ENCODE data around the gene LCN1. TPM values are rescaled to one million over a fixed set of nuclear protein-coding genes. Genes with fewer than 3 reads are reported as not detected.

Gene LCN1
- total RNA-seq, 1 donor from 2014 or later = not detected

DNA sequence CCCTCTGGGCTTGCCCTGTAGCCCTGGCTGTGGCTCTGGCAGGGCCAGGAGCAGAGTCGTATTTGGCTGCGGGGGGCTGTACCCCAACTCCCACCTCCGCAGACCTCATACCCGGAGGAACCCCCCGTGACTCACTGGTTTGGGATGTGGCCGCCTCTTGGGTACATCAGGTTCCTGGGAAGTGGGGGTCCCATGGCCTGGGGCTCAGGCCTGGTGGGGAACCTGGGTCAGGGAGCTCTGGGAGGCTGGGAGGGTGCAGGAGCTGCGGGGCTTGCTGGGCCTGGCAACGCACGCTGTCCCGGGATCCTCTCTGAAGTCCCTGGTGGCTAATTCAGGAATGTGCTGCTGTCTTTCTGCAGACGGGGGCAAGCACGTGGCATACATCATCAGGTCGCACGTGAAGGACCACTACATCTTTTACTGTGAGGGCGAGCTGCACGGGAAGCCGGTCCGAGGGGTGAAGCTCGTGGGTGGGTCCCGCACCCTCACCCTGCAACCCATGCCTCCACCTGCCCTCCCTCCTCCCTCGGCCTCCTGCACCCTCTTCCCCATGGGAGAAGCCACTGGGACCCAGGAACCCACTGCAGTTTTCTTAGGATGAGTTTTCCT, 2.4 kb downstream of the LCN1 start:
- Mint-ChIP-seq H3K27ac (ENCODE audit: unreplicated experiment) (no peak overlapping the region), H3K36me3 (ENCODE audit: low read depth, unreplicated experiment) (no peaks in the 10 kb centered on the region), H3K9me3 (ENCODE audit: unreplicated experiment) (no peaks in the 10 kb centered on the region), H3K4me3 (ENCODE audit: unreplicated experiment) (no peak overlapping the region), H3K4me1 (ENCODE audit: unreplicated experiment) (peaks cover 4% of the 10 kb centered on the region), H3K27me3 (ENCODE audit: unreplicated experiment) (no peaks in the 10 kb centered on the region)
- DNase-seq (ENCODE audit: low spot score) = no peak
- TF ChIP-seq, protein P1, sequence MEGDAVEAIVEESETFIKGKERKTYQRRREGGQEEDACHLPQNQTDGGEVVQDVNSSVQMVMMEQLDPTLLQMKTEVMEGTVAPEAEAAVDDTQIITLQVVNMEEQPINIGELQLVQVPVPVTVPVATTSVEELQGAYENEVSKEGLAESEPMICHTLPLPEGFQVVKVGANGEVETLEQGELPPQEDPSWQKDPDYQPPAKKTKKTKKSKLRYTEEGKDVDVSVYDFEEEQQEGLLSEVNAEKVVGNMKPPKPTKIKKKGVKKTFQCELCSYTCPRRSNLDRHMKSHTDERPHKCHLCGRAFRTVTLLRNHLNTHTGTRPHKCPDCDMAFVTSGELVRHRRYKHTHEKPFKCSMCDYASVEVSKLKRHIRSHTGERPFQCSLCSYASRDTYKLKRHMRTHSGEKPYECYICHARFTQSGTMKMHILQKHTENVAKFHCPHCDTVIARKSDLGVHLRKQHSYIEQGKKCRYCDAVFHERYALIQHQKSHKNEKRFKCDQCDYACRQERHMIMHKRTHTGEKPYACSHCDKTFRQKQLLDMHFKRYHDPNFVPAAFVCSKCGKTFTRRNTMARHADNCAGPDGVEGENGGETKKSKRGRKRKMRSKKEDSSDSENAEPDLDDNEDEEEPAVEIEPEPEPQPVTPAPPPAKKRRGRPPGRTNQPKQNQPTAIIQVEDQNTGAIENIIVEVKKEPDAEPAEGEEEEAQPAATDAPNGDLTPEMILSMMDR (IDR thresholded peaks at IDR 0.05; ENCODE audit: unreplicated experiment) = no peak

DNA sequence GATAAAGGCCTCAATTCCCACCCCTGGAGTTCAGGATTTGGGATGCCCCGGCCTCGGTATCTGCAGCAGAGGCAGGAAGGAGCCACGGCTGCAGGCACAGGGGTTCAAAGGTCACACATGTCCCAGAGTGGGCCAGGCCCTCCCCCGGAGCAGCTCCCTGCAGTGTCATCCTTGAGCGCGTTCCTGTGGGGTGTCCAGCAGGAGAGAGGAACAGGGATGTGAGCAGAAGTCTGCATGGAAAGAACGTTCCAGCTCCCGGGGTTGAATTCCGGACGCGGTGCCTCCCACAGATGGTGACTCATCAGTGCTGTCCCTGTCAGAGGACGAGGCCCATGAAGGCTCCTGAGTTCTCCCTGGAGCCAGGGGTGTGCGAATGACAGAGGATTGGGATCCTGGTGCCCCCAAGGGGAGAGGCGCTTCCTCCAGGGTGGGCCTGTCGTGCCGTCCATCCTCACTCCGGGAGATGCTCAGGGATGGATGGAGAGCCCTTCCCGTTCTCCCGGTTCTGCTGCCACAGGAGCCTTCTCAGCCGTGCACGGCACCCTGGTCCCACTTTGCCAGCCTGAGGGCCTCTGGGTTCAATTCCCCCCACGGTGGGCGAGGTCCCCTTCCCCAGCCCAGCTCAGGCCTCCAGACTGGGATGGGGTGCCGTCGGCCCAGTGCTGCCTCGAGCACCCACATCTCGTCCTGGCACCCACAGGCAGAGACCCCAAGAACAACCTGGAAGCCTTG, 3.1 kb downstream of the LCN1 start:
- DNase-seq (ENCODE audit: low spot score) = no peak
- Mint-ChIP-seq H3K4me1 (ENCODE audit: unreplicated experiment) (peaks cover 4% of the 10 kb centered on the region), H3K9me3 (ENCODE audit: unreplicated experiment) (no peaks in the 10 kb centered on the region)

GRCh38 chr9:135525241-135526088, 4.2 kb downstream of the LCN1 start:
- Mint-ChIP-seq H3K4me3 (ENCODE audit: unreplicated experiment) (no peak overlapping the region), H3K27me3 (ENCODE audit: unreplicated experiment) (no peaks in the 10 kb centered on the region)

More for the DNA sequence above, 3.1 kb downstream of the LCN1 start:
- no peaks in the 10 kb centered on the region for H3K27me3 Mint-ChIP-seq (ENCODE audit: unreplicated experiment)
- no peak overlapping the region for H3K27ac Mint-ChIP-seq (ENCODE audit: unreplicated experiment)
- H3K36me3 Mint-ChIP-seq (ENCODE audit: low read depth, unreplicated experiment) = no peaks in the 10 kb centered on the region
- H3K4me3 Mint-ChIP-seq (ENCODE audit: unreplicated experiment) = no peak overlapping the region
- TF ChIP-seq, protein P1 (IDR thresholded peaks at IDR 0.05; ENCODE audit: unreplicated experiment) = no peak

DNA sequence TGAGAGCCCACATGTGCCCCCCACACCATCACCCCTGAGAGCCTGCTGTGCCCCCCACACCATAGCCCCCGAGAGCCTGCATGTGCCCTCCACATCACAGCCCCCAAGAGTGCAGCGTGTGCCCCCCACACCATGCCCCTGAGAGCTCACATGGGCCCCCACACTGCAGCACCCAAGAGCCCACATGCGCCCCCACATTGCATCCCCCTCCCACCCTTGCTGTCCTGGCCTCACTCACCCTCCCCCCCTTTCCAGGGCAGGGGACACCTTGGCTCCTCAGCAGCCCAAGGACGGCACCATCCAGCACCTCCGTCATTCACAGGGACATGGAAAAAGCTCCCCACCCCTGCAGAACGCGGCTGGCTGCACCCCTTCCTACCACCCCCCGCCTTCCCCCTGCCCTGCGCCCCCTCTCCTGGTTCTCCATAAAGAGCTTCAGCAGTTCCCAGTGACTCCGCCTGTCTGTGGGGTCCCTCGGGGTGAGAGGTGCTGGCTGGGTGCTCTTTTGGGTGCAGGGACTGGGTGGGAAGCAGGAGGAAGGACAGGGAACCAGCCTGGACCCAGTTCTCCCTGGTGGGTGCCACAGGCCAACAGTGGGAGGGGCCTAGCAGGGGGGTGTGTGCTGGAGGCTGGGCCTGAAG, 5.0 kb downstream of the LCN1 start:
- Mint-ChIP-seq H3K9me3 (ENCODE audit: unreplicated experiment) (no peaks in the 10 kb centered on the region), H3K27me3 (ENCODE audit: unreplicated experiment) (no peaks in the 10 kb centered on the region), H3K4me1 (ENCODE audit: unreplicated experiment) (peaks cover 4% of the 10 kb centered on the region), H3K4me3 (ENCODE audit: unreplicated experiment) (no peak overlapping the region), H3K36me3 (ENCODE audit: low read depth, unreplicated experiment) (no peaks in the 10 kb centered on the region), H3K27ac (ENCODE audit: unreplicated experiment) (no peak overlapping the region)
- TF ChIP-seq, protein P1 (IDR thresholded peaks at IDR 0.05; ENCODE audit: unreplicated experiment) = no peak
- DNase-seq (ENCODE audit: low spot score) = no peak

More at GRCh38 chr9:135525241-135526088, 4.2 kb downstream of the LCN1 start:
- Mint-ChIP-seq H3K27ac (ENCODE audit: unreplicated experiment) (no peak overlapping the region), H3K9me3 (ENCODE audit: unreplicated experiment) (no peaks in the 10 kb centered on the region), H3K36me3 (ENCODE audit: low read depth, unreplicated experiment) (no peaks in the 10 kb centered on the region), H3K4me1 (ENCODE audit: unreplicated experiment) (peaks cover 4% of the 10 kb centered on the region)
- DNase-seq (ENCODE audit: low spot score) = no peak
- TF ChIP-seq, protein P1 (IDR thresholded peaks at IDR 0.05; ENCODE audit: unreplicated experiment) = no peak

All from endothelial cell (in vitro differentiated cells).